ENCODE results near the gene GNG7.

DNA sequence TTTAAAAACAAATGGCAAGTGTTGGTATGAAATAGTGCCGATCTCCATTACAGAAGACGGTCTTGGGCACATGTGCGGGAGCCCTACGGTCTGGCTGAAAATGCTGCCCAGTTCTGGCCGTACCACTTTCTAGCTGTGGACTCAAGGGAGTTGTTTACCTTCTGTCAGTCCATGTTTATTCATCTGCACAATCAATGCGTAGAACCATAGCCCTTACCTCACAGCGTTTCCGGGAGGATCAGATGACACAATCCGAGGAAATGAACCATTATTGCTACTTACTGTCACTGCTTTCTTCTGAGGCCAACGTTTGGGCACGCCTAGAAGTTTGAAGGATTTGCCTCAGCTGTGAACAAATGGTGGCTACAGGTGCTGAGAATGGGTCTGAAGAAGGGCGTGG, 195.4 kb downstream of the GNG7 start:
- no peak for TF ChIP-seq CTCF (IDR thresholded peaks at IDR 0.05; ENCODE audit: low read length)
- no peak for TF ChIP-seq EZH2 (optimal IDR thresholded peaks at IDR 0.05; ENCODE audit: low read depth, low read length)

Data from MM.1S (cell line).